SK-N-SH (cell line): Measurements from ENCODE around the gene SFMBT2. TPM values are rescaled to one million over a fixed set of nuclear protein-coding genes. Genes with fewer than 3 reads are reported as not detected.

Source experiments
- CTCF ChIA-PET: fragments of 300-600, 350-600 bp; formaldehyde crosslinking; extraction: SDS; loops from one replicate; lab custom pipeline; 2021; lab: Yijun Ruan, JAX
- POLR2A ChIA-PET: fragments of 350-600 bp; sonication (Branson Sonifier 250); formaldehyde crosslinking; extraction: SDS; loops from one replicate; lab custom pipeline; 2020; ENCODE audit warnings: antibody characterized with exemption, inconsistent platforms; lab: Yijun Ruan, JAX
- DNase-seq: peaks from one replicate; pipeline ENCODE4 v3.0.0; 2012
- H2AFZ ChIP-seq: fragments of 200-600 bp; sonication (generic); 2 replicates; pipeline ENCODE4 v1.8.1; 2016; ENCODE audit warnings: antibody characterized with exemption, mild to moderate bottlenecking, low read depth
- H3F3A ChIP-seq: fragments of 200-600 bp; sonication (generic); replicated peaks from 2 replicates; pipeline ENCODE3; 2016; ENCODE audit warnings: antibody characterized with exemption, mild to moderate bottlenecking; ENCODE audit not compliant: insufficient read depth
- H3K27ac ChIP-seq, 2 experiments: fragments of 200-500 bp in 1 of 2; fragments of 200-600 bp in 1 of 2; sonication (Bioruptor generic) in 1 of 2; sonication (generic), shearing (Covaris generic) in 1 of 2; 2 replicates each; pipeline versions ENCODE4 v1.5.1 to v1.6.1; 2014 to 2016; ENCODE audit warnings: low read depth in 2 of 2, inconsistent platforms in 1 of 2, low read length in 1 of 2, mild to moderate bottlenecking in 1 of 2, mixed read lengths in 1 of 2
- H3K27me3 ChIP-seq: fragments of 200-600 bp; sonication (generic), shearing (Covaris generic); 2 replicates; pipeline ENCODE4 v1.6.1; 2016; ENCODE audit warnings: mixed run types; ENCODE audit not compliant: insufficient read depth
- H3K36me3 ChIP-seq, 2 experiments: fragments of 200-500 bp in 1 of 2; fragments of 200-600 bp in 1 of 2; sonication (Bioruptor generic) in 1 of 2; sonication (generic) in 1 of 2; replicated peaks in 1 of 2; 2 replicates each; pipeline versions ENCODE3 to v1.5.1; 2014 to 2016; ENCODE audit warnings: low read length in 1 of 2, mild to moderate bottlenecking in 1 of 2; ENCODE audit not compliant: insufficient read depth in 2 of 2, control insufficient read depth in 1 of 2
- H3K4me1 ChIP-seq, 2 experiments: fragments of 200-500 bp in 1 of 2; fragments of 200-600 bp in 1 of 2; sonication (Bioruptor generic) in 1 of 2; sonication (generic), shearing (Covaris generic) in 1 of 2; 2 replicates each; pipeline versions ENCODE4 v1.5.1 to v1.6.1; 2014 to 2016; ENCODE audit warnings: low read depth in 1 of 2, low read length in 1 of 2, mixed run types in 1 of 2; ENCODE audit not compliant: insufficient read depth in 2 of 2, control insufficient read depth in 1 of 2
- H3K4me2 ChIP-seq: fragments of 200-600 bp; sonication (generic), shearing (Covaris generic); 2 replicates; pipeline ENCODE4 v1.6.1; 2017; ENCODE audit warnings: mixed run types
- H3K4me3 ChIP-seq, 2 experiments: fragments of 200-500 bp in 1 of 2; fragments of 200-600 bp in 1 of 2; sonication (Bioruptor generic) in 1 of 2; sonication (generic), shearing (Covaris generic) in 1 of 2; 2 replicates each; pipeline versions ENCODE4 v1.5.1 to v1.8.1; 2014 to 2016; ENCODE audit warnings: low read depth in 2 of 2, inconsistent platforms in 1 of 2, low read length in 1 of 2, mild to moderate bottlenecking in 1 of 2, mixed read lengths in 1 of 2, moderate library complexity in 1 of 2
- H3K79me2 ChIP-seq: fragments of 200-600 bp; sonication (generic); 2 replicates; pipeline ENCODE4 v1.8.1; 2017; ENCODE audit warnings: mild to moderate bottlenecking; ENCODE audit not compliant: insufficient read depth
- H3K9ac ChIP-seq: fragments of 200-600 bp; sonication (generic); 2 replicates; pipeline ENCODE4 v1.6.1; 2017; ENCODE audit warnings: mixed run types
- H3K9me2 ChIP-seq: fragments of 200-600 bp; sonication (generic); 2 replicates; pipeline ENCODE4 v1.6.1; 2017; ENCODE audit warnings: mixed run types
- H3K9me3 ChIP-seq: fragments of 200-600 bp; sonication (generic); 2 replicates; pipeline ENCODE4 v1.6.1; 2017; ENCODE audit warnings: mixed run types, mild to moderate bottlenecking, moderate library complexity
- H4K20me1 ChIP-seq: fragments of 200-600 bp; sonication (generic); 2 replicates; pipeline ENCODE4 v1.6.1; 2017; ENCODE audit warnings: mild to moderate bottlenecking, mixed run types; ENCODE audit not compliant: insufficient read depth
- CHD2 ChIP-seq: fragments of 150-350 bp; IDR thresholded peaks from 2 replicates; pipeline ENCODE4 v1.6.1; 2018; ENCODE audit warnings: low read length; ENCODE audit not compliant: partially characterized antibody
- ELF1 ChIP-seq: IDR thresholded peaks from 2 replicates; pipeline ENCODE4 v1.4.0; 2012
- FOSL2 ChIP-seq: IDR thresholded peaks from 2 replicates; pipeline ENCODE4 v1.4.0; 2012; ENCODE audit warnings: low read depth, mild to moderate bottlenecking, moderate library complexity, borderline replicate concordance
- FOXJ3 ChIP-seq: sonication (generic); formaldehyde crosslinking; IDR thresholded peaks from 2 replicates; pipeline ENCODE4 v1.5.1; 2020; ENCODE audit warnings: mild to moderate bottlenecking, missing genetic modification reagents
- GABPA ChIP-seq: IDR thresholded peaks from 2 replicates; pipeline ENCODE4 v1.4.0; 2012; ENCODE audit warnings: low read depth, mild to moderate bottlenecking
- MEF2A ChIP-seq: IDR thresholded peaks from 2 replicates; pipeline ENCODE4 v1.4.0; 2012; ENCODE audit warnings: low read depth, borderline replicate concordance
- NRF1 ChIP-seq: IDR thresholded peaks from 2 replicates; pipeline ENCODE4 v1.6.1; 2012; ENCODE audit warnings: low read depth, mild to moderate bottlenecking, low read length
- POLR2AphosphoS5 ChIP-seq: IDR thresholded peaks from 2 replicates; pipeline ENCODE4 v1.6.1; 2012; ENCODE audit warnings: low read depth, low read length
- RAD21 ChIP-seq: IDR thresholded peaks from 2 replicates; pipeline ENCODE4 v1.6.1; 2012; ENCODE audit warnings: mild to moderate bottlenecking, low read length
- RCOR1 ChIP-seq: fragments of 150-350 bp; IDR thresholded peaks from 2 replicates; pipeline ENCODE4 v1.6.1; 2017; ENCODE audit warnings: antibody characterized with exemption, low read length
- RFX5 ChIP-seq: IDR thresholded peaks from 2 replicates; pipeline ENCODE4 v1.6.1; 2012; ENCODE audit warnings: mild to moderate bottlenecking, improper control_type of control experiment, low read length
- SIN3A ChIP-seq: IDR thresholded peaks from 2 replicates; pipeline ENCODE4 v1.6.1; 2012; ENCODE audit warnings: low read depth, mild to moderate bottlenecking, low read length, moderate library complexity, borderline replicate concordance
- SMC3 ChIP-seq: IDR thresholded peaks from 2 replicates; pipeline ENCODE4 v1.6.1; 2012; ENCODE audit warnings: low read depth, low read length, improper control_type of control experiment
- TEAD4 ChIP-seq: IDR thresholded peaks from 2 replicates; pipeline ENCODE4 v1.4.0; 2012; ENCODE audit warnings: mild to moderate bottlenecking, borderline replicate concordance; ENCODE audit not compliant: insufficient read depth
- WGBS: methylation state at CpG from one replicate; pipeline ENCODE4 v1.1.6; 2017; ENCODE audit warnings: low lambda C conversion rate; 5-methylcytosine and 5-hydroxymethylcytosine counted together
- polyA plus RNA-seq, 3 experiments: library from polyadenylated mRNA; depleted of rRNA; stranded (reverse); fragments of >200 nt; gene quantifications; 2 replicates each; pipeline ENCODE4 v1.2.3, GENCODE V29; 2012
- TF ChIP-seq, protein P1 (sequence below): fragments of 150-350 bp; IDR thresholded peaks from 2 replicates; pipeline ENCODE4 v1.6.1; 2017; ENCODE audit warnings: antibody characterized with exemption, low read length, low read depth, borderline replicate concordance
- TF ChIP-seq, protein P2 (sequence below): IDR thresholded peaks from 2 replicates; pipeline ENCODE4 v1.4.0; 2012; ENCODE audit warnings: low read depth, borderline replicate concordance
- TF ChIP-seq, protein P3 (sequence below): IDR thresholded peaks from 2 replicates; pipeline ENCODE4 v1.6.1; 2012; ENCODE audit warnings: mild to moderate bottlenecking, low read depth, low read length, moderate library complexity
- TF ChIP-seq, protein P4 (sequence below): fragments of 150-350 bp; IDR thresholded peaks from 2 replicates; pipeline ENCODE4 v1.6.1; 2016; ENCODE audit warnings: mild to moderate bottlenecking, low read depth, low read length
- TF ChIP-seq, protein P5 (sequence below): fragments of 200-600 bp; sonication (generic); IDR thresholded peaks from 2 replicates; pipeline ENCODE4 v1.6.1; 2017; ENCODE audit warnings: antibody characterized with exemption, mild to moderate bottlenecking, moderate library complexity

SFMBT2 gene
- polyA plus RNA-seq, 1 of the 3 experiments (the other 2 are of a cell fraction), result 0.20 TPM

DNA sequence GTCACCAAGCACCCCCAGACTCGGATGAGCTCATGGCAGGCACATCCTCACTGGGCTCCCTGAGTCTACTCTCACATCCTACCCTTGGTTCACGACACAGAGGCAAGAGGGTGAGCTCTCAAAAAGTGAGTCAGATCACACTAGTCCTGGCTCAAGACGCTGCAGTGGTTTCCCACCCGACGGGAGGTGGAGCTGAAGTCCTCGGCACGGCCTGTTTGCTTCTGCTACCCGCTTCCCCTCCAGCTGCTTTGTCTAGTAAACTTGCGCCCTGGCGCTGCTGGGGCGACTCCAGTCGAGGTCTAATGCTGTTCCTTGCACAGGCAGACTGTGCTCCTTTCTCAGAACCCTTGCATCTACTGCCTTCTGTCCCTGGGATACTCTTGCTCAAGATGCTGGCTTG lies 13.5 kb upstream of the SFMBT2 start:
- Histone ChIP-seq H3K4me3 (no peak overlapping the region), H3K27me3 (no peaks in the 10 kb centered on the region; the same call in 1 of the 2 replicates), H3K9me3 (no peaks in the 10 kb centered on the region), H3F3A (no peaks in the 10 kb centered on the region), H3K36me3 (no peaks in the 10 kb centered on the region), H3K9ac (no peak overlapping the region), H3K9me2 (no peaks in the 10 kb centered on the region), H3K79me2 (no peaks in the 10 kb centered on the region), H4K20me1 (no peaks in the 10 kb centered on the region), H3K27ac (no peak overlapping the region), H3K4me2 (no peak overlapping the region), H2AFZ (no peak overlapping the region), H3K4me1 (no peaks in the 10 kb centered on the region; a peak in 1 of 4 replicates)
- CTCF ChIA-PET, result interaction anchor here (0.9 kb wide), 1 partner anchor 12 kb away, joined by 4 read pairs; no protein-coding TSS in a partner anchor
- no peak for TF ChIP-seq CHD2
- no peak for TF ChIP-seq MEF2A
- TF ChIP-seq, protein P1, sequence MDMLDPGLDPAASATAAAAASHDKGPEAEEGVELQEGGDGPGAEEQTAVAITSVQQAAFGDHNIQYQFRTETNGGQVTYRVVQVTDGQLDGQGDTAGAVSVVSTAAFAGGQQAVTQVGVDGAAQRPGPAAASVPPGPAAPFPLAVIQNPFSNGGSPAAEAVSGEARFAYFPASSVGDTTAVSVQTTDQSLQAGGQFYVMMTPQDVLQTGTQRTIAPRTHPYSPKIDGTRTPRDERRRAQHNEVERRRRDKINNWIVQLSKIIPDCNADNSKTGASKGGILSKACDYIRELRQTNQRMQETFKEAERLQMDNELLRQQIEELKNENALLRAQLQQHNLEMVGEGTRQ, result no peak
- TF ChIP-seq, protein P2, sequence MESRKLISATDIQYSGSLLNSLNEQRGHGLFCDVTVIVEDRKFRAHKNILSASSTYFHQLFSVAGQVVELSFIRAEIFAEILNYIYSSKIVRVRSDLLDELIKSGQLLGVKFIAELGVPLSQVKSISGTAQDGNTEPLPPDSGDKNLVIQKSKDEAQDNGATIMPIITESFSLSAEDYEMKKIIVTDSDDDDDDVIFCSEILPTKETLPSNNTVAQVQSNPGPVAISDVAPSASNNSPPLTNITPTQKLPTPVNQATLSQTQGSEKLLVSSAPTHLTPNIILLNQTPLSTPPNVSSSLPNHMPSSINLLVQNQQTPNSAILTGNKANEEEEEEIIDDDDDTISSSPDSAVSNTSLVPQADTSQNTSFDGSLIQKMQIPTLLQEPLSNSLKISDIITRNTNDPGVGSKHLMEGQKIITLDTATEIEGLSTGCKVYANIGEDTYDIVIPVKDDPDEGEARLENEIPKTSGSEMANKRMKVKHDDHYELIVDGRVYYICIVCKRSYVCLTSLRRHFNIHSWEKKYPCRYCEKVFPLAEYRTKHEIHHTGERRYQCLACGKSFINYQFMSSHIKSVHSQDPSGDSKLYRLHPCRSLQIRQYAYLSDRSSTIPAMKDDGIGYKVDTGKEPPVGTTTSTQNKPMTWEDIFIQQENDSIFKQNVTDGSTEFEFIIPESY, result no peak
- no peak for TF ChIP-seq SIN3A
- TF ChIP-seq, protein P3, sequence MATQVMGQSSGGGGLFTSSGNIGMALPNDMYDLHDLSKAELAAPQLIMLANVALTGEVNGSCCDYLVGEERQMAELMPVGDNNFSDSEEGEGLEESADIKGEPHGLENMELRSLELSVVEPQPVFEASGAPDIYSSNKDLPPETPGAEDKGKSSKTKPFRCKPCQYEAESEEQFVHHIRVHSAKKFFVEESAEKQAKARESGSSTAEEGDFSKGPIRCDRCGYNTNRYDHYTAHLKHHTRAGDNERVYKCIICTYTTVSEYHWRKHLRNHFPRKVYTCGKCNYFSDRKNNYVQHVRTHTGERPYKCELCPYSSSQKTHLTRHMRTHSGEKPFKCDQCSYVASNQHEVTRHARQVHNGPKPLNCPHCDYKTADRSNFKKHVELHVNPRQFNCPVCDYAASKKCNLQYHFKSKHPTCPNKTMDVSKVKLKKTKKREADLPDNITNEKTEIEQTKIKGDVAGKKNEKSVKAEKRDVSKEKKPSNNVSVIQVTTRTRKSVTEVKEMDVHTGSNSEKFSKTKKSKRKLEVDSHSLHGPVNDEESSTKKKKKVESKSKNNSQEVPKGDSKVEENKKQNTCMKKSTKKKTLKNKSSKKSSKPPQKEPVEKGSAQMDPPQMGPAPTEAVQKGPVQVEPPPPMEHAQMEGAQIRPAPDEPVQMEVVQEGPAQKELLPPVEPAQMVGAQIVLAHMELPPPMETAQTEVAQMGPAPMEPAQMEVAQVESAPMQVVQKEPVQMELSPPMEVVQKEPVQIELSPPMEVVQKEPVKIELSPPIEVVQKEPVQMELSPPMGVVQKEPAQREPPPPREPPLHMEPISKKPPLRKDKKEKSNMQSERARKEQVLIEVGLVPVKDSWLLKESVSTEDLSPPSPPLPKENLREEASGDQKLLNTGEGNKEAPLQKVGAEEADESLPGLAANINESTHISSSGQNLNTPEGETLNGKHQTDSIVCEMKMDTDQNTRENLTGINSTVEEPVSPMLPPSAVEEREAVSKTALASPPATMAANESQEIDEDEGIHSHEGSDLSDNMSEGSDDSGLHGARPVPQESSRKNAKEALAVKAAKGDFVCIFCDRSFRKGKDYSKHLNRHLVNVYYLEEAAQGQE, result no peak
- TF ChIP-seq RCOR1, result no peak
- no peak for TF ChIP-seq RFX5
- TF ChIP-seq RAD21, result no peak
- TF ChIP-seq FOXJ3 (CRISPR knock-in tag), result no peak
- TF ChIP-seq, protein P4, sequence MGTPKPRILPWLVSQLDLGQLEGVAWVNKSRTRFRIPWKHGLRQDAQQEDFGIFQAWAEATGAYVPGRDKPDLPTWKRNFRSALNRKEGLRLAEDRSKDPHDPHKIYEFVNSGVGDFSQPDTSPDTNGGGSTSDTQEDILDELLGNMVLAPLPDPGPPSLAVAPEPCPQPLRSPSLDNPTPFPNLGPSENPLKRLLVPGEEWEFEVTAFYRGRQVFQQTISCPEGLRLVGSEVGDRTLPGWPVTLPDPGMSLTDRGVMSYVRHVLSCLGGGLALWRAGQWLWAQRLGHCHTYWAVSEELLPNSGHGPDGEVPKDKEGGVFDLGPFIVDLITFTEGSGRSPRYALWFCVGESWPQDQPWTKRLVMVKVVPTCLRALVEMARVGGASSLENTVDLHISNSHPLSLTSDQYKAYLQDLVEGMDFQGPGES, result no peak
- no peak for TF ChIP-seq TEAD4
- TF ChIP-seq NRF1, result no peak
- no peak for TF ChIP-seq SMC3
- no peak for TF ChIP-seq POLR2AphosphoS5
- TF ChIP-seq FOSL2, result no peak
- TF ChIP-seq, protein P5, sequence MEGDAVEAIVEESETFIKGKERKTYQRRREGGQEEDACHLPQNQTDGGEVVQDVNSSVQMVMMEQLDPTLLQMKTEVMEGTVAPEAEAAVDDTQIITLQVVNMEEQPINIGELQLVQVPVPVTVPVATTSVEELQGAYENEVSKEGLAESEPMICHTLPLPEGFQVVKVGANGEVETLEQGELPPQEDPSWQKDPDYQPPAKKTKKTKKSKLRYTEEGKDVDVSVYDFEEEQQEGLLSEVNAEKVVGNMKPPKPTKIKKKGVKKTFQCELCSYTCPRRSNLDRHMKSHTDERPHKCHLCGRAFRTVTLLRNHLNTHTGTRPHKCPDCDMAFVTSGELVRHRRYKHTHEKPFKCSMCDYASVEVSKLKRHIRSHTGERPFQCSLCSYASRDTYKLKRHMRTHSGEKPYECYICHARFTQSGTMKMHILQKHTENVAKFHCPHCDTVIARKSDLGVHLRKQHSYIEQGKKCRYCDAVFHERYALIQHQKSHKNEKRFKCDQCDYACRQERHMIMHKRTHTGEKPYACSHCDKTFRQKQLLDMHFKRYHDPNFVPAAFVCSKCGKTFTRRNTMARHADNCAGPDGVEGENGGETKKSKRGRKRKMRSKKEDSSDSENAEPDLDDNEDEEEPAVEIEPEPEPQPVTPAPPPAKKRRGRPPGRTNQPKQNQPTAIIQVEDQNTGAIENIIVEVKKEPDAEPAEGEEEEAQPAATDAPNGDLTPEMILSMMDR, result no peak
- no peak for TF ChIP-seq ELF1
- no peak for TF ChIP-seq GABPA
- POLR2A ChIA-PET, result no interaction called here
- DNase-seq, result no peak
- 39% methylated on average over 10 of the region's 12 CpGs for WGBS
